Liver (tissue), 9 donors: ENCODE measurements around the gene SLC16A8. TPM values are rescaled to one million over a fixed set of nuclear protein-coding genes. Genes with fewer than 3 reads are reported as not detected.

Source experiments
- DNase-seq: peaks from one replicate; pipeline ENCODE4 v3.0.0-alpha.2; 2017; ENCODE audit warnings: low spot score
- H3K27ac ChIP-seq, 2 donors: one replicate each; pipeline ENCODE4 v1.7.0; 2013; ENCODE audit warnings: inconsistent platforms in 2 of 2, low read length in 2 of 2, control low read depth in 1 of 2, low read depth in 1 of 2, mild to moderate bottlenecking in 1 of 2
- H3K27me3 ChIP-seq, 4 donors: one replicate each; pipeline versions ENCODE4 v1.6.1 to v1.7.0; 2013; ENCODE audit warnings: low read length in 3 of 4, inconsistent platforms in 1 of 4, mild to moderate bottlenecking in 1 of 4, moderate library complexity in 1 of 4; ENCODE audit not compliant: control insufficient read depth in 4 of 4, insufficient read depth in 4 of 4
- H3K36me3 ChIP-seq, 4 donors: one replicate each; pipeline versions ENCODE4 v1.6.1 to v1.7.0; 2013; ENCODE audit warnings: low read length in 3 of 4, mild to moderate bottlenecking in 3 of 4, low read depth in 1 of 4, moderate library complexity in 1 of 4; ENCODE audit not compliant: control insufficient read depth in 4 of 4, insufficient read depth in 3 of 4
- H3K4me1 ChIP-seq, 4 donors: one replicate each; pipeline versions ENCODE4 v1.6.1 to v1.7.0; 2013; ENCODE audit warnings: low read length in 3 of 4, mild to moderate bottlenecking in 3 of 4, moderate library complexity in 1 of 4; ENCODE audit not compliant: control insufficient read depth in 4 of 4, insufficient read depth in 4 of 4
- H3K4me3 ChIP-seq, 3 donors: one replicate each; pipeline versions ENCODE4 v1.6.1 to v1.7.0; 2013; ENCODE audit warnings: low read length in 3 of 3, control low read depth in 1 of 3, low read depth in 1 of 3, mild to moderate bottlenecking in 1 of 3
- H3K9ac ChIP-seq, 2 donors: one replicate each; pipeline ENCODE4 v1.7.0; 2013; ENCODE audit warnings: low read length in 2 of 2, mild to moderate bottlenecking in 2 of 2, moderate library complexity in 2 of 2, control low read depth in 1 of 2, low read depth in 1 of 2
- H3K9me3 ChIP-seq, 4 donors: one replicate each; pipeline versions ENCODE4 v1.6.1 to v1.7.0; 2013; ENCODE audit warnings: low read length in 3 of 4; ENCODE audit not compliant: control insufficient read depth in 4 of 4
- ATF3 ChIP-seq: IDR thresholded peaks from 2 replicates; pipeline ENCODE4 v1.6.1; 2016; ENCODE audit warnings: antibody characterized with exemption
- CTCF ChIP-seq: fragments of 150-350 bp; IDR thresholded peaks from 2 replicates; pipeline ENCODE4 v1.5.1; 2017; ENCODE audit warnings: improper control_type of control experiment, low read depth, low read length; ENCODE audit not compliant: missing input control
- EGR1 ChIP-seq, 2 donors: IDR thresholded peaks; 2 replicates each; pipeline ENCODE4 v1.6.1; 2016 to 2018; ENCODE audit warnings: antibody characterized with exemption in 2 of 2, low read depth in 2 of 2
- FOXA1 ChIP-seq: IDR thresholded peaks from 2 replicates; pipeline ENCODE4 v1.6.1; 2016; ENCODE audit warnings: antibody characterized with exemption
- FOXA2 ChIP-seq: IDR thresholded peaks from 2 replicates; pipeline ENCODE4 v1.6.1; 2016; ENCODE audit warnings: antibody characterized with exemption
- GABPA ChIP-seq, 2 donors: IDR thresholded peaks in 1 of 2; conservative IDR thresholded peaks in 1 of 2; 2 replicates each; pipeline ENCODE4 v1.6.1; 2016; ENCODE audit warnings: antibody characterized with exemption in 2 of 2, mild to moderate bottlenecking in 1 of 2, moderate library complexity in 1 of 2
- HNF4A ChIP-seq, 2 donors: conservative IDR thresholded peaks; 2 replicates each; pipeline ENCODE4 v1.6.1; 2016; ENCODE audit warnings: antibody characterized with exemption in 2 of 2, mild to moderate bottlenecking in 2 of 2
- HNF4G ChIP-seq: IDR thresholded peaks from 2 replicates; pipeline ENCODE4 v1.6.1; 2016; ENCODE audit warnings: antibody characterized with exemption
- JUND ChIP-seq, 2 donors: IDR thresholded peaks; 2 replicates each; pipeline ENCODE4 v1.6.1; 2016; ENCODE audit warnings: antibody characterized with exemption in 2 of 2
- MAX ChIP-seq: IDR thresholded peaks from 2 replicates; pipeline ENCODE4 v1.6.1; 2016; ENCODE audit warnings: antibody characterized with exemption
- NR2F2 ChIP-seq: IDR thresholded peaks from 2 replicates; pipeline ENCODE4 v1.6.1; 2016; ENCODE audit warnings: antibody characterized with exemption
- RAD21 ChIP-seq, 2 donors: IDR thresholded peaks; 2 replicates each; pipeline ENCODE4 v1.6.1; 2016; ENCODE audit warnings: antibody characterized with exemption in 2 of 2, mild to moderate bottlenecking in 2 of 2
- REST ChIP-seq: IDR thresholded peaks from 2 replicates; pipeline ENCODE4 v1.6.1; 2016; ENCODE audit warnings: antibody characterized with exemption, mild to moderate bottlenecking
- RXRA ChIP-seq, 2 donors: IDR thresholded peaks; 2 replicates each; pipeline ENCODE4 v1.6.1; 2017 to 2018; ENCODE audit warnings: antibody characterized with exemption in 2 of 2, mild to moderate bottlenecking in 1 of 2
- SP1 ChIP-seq: IDR thresholded peaks from 2 replicates; pipeline ENCODE4 v1.6.1; 2018; ENCODE audit warnings: antibody characterized with exemption, mild to moderate bottlenecking
- TAF1 ChIP-seq: conservative IDR thresholded peaks from 2 replicates; pipeline ENCODE4 v1.6.1; 2016; ENCODE audit warnings: antibody characterized with exemption, mild to moderate bottlenecking
- YY1 ChIP-seq: IDR thresholded peaks from 2 replicates; pipeline ENCODE4 v1.6.1; 2016; ENCODE audit warnings: antibody characterized with exemption, mild to moderate bottlenecking
- ZBTB33 ChIP-seq: IDR thresholded peaks from 2 replicates; pipeline ENCODE4 v1.6.1; 2016; ENCODE audit warnings: antibody characterized with exemption
- WGBS: extraction: QIAGEN DNeasy Blood & Tissue Kit; methylation state at CpG from one replicate; pipeline ENCODE4 v1.1.7; 2013; 5-methylcytosine and 5-hydroxymethylcytosine counted together
- polyA plus RNA-seq, 2 donors: library from polyadenylated mRNA; stranded (reverse) in 1 of 2; unstranded in 1 of 2; fragments of 200-250 nt in 1 of 2; fragments of >200 nt in 1 of 2; fragmentation: Nextera tagmentation in 1 of 2; extraction: Ambion mirVana in 1 of 2; gene quantifications; one replicate each; pipeline versions ENCODE4 v1.2.1 to v1.2.3, GENCODE V29; 2013 to 2015
- total RNA-seq, 2 donors: library from RNA; depleted of rRNA; stranded (reverse); fragments of >200 nt; gene quantifications; one replicate each; pipeline ENCODE4 v1.2.3, GENCODE V29; 2014
- donor health status: healthy.
- donor health status: healthy.
- donor health status: healthy.
- donor health status: healthy.
- donor health status: healthy.

The SLC16A8 gene
- total and polyA plus RNA-seq, 4 donors = 0.10 TPM; not detected in 3

- 57% methylated on average over 32 of the region's 32 CpGs for WGBS
- no peak for TF ChIP-seq JUND (IDR thresholded peaks at IDR 0.05)
- peak; percentile 8 for TF ChIP-seq SP1
- no peak for TF ChIP-seq NR2F2
- TF ChIP-seq EGR1 (IDR thresholded peaks at IDR 0.05; ENCODE audit: low read depth in 2 of 2) = no peak
- no peak for TF ChIP-seq MAX
- no peak for TF ChIP-seq HNF4G
- peak in 1 of 2 donors; percentile 43 for TF ChIP-seq RXRA (IDR thresholded peaks at IDR 0.05)
- no peak for TF ChIP-seq FOXA2
- TF ChIP-seq GABPA (IDR thresholded peaks at IDR 0.05 in 1 of 2, conservative IDR thresholded peaks at IDR 0.05 in 1 of 2) = no peak
- TF ChIP-seq TAF1 = no peak
- no peak for TF ChIP-seq ATF3
- TF ChIP-seq CTCF = peak; percentile 91
- TF ChIP-seq REST = no peak
- no peak for TF ChIP-seq HNF4A (conservative IDR thresholded peaks at IDR 0.05)
- TF ChIP-seq RAD21 (IDR thresholded peaks at IDR 0.05) = peak; percentile 89 to 97
- no peak for TF ChIP-seq ZBTB33
- no peak for TF ChIP-seq YY1
- TF ChIP-seq FOXA1 = no peak
- peak; percentile 91 for DNase-seq
- Histone ChIP-seq H3K9me3 (no peaks in the 10 kb centered on the region), H3K4me1 (peaks cover 0 to 10% (median 3%) of the 10 kb centered on the region in 4 donors), H3K27ac (no peak overlapping the region), H3K4me3 (no peak overlapping the region), H3K27me3 (no peaks in the 10 kb centered on the region), H3K9ac (no peak overlapping the region), H3K36me3 (peaks cover 0 to 2% (median 0%) of the 10 kb centered on the region in 4 donors)
Observed at GRCh38 chr22:38114484-38115398, 30.8 kb upstream of the SLC16A8 start.
